ENCODE measurements around the gene ABCA4.

The ABCA4 gene

DNA sequence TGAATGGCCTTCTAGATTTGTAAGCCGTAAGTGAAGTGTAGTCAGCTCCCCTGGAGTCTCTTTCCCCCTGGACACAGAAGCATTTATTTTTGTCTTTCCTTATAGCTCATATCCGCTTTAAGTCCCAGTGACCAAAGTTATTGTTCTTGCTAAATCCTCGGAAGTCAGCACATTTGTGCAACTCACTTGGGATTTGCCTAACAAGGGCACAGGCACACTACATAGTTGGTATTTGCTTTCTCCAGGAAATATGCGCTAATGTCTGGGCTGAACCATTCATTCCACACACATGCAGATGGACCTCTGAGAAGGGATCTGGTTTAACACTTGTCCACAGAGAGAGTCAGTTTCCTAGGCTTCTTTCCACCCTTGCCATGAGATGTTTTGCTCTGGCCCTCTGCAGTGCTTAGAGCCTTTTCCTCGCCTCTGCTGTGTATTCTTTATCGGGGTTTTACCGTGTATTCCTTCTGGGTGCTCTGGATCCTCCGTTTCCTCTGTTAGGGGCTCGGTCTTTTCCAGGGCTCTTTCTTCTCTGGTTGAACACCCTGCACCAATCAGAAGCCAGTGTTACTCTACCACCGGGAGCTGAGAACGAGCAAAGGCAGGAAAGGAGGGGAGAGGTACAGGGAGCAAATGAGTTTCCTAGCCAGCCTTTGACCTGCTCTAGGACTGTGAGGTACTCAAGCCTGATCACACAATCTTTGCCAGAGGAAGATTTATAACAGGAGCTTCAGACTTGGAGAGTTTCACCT lies 72.4 kb downstream of the ABCA4 start:
- no peak for ATAC-seq
- TF ChIP-seq, protein P1, sequence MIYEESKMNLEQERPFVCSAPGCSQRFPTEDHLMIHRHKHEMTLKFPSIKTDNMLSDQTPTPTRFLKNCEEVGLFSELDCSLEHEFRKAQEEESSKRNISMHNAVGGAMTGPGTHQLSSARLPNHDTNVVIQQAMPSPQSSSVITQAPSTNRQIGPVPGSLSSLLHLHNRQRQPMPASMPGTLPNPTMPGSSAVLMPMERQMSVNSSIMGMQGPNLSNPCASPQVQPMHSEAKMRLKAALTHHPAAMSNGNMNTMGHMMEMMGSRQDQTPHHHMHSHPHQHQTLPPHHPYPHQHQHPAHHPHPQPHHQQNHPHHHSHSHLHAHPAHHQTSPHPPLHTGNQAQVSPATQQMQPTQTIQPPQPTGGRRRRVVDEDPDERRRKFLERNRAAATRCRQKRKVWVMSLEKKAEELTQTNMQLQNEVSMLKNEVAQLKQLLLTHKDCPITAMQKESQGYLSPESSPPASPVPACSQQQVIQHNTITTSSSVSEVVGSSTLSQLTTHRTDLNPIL (CRISPR knock-in tag; IDR thresholded peaks at IDR 0.05; ENCODE audit: low read depth) = no peak
- TF ChIP-seq ZNF8 (CRISPR knock-in tag; IDR thresholded peaks at IDR 0.05) = no peak
- TF ChIP-seq OSR1 (CRISPR knock-in tag; IDR thresholded peaks at IDR 0.05) = no peak
- TF ChIP-seq ZFP30 (CRISPR knock-in tag; IDR thresholded peaks at IDR 0.05) = no peak
- no peak for TF ChIP-seq SNAI2 (CRISPR knock-in tag; IDR thresholded peaks at IDR 0.05)
- no peak for TF ChIP-seq CSRNP3 (CRISPR knock-in tag; IDR thresholded peaks at IDR 0.05)
- no peak for TF ChIP-seq ZNF70 (CRISPR knock-in tag; IDR thresholded peaks at IDR 0.05)
- TF ChIP-seq TOX (CRISPR knock-in tag; IDR thresholded peaks at IDR 0.05; ENCODE audit: borderline replicate concordance) = no peak
- TF ChIP-seq PPARA (CRISPR knock-in tag; IDR thresholded peaks at IDR 0.05; ENCODE audit: borderline replicate concordance) = no peak
- TF ChIP-seq, protein P2, sequence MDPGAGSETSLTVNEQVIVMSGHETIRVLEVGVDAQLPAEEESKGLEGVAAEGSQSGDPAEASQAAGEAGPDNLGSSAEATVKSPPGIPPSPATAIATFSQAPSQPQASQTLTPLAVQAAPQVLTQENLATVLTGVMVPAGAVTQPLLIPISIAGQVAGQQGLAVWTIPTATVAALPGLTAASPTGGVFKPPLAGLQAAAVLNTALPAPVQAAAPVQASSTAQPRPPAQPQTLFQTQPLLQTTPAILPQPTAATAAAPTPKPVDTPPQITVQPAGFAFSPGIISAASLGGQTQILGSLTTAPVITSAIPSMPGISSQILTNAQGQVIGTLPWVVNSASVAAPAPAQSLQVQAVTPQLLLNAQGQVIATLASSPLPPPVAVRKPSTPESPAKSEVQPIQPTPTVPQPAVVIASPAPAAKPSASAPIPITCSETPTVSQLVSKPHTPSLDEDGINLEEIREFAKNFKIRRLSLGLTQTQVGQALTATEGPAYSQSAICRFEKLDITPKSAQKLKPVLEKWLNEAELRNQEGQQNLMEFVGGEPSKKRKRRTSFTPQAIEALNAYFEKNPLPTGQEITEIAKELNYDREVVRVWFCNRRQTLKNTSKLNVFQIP (CRISPR knock-in tag; IDR thresholded peaks at IDR 0.05; ENCODE audit: borderline replicate concordance, low read depth) = no peak
- TF ChIP-seq RARB (CRISPR knock-in tag; IDR thresholded peaks at IDR 0.05) = no peak
- TF ChIP-seq ZNF565 (CRISPR knock-in tag; conservative IDR thresholded peaks at IDR 0.05; ENCODE audit: low read depth) = no peak
- TF ChIP-seq, protein P3, sequence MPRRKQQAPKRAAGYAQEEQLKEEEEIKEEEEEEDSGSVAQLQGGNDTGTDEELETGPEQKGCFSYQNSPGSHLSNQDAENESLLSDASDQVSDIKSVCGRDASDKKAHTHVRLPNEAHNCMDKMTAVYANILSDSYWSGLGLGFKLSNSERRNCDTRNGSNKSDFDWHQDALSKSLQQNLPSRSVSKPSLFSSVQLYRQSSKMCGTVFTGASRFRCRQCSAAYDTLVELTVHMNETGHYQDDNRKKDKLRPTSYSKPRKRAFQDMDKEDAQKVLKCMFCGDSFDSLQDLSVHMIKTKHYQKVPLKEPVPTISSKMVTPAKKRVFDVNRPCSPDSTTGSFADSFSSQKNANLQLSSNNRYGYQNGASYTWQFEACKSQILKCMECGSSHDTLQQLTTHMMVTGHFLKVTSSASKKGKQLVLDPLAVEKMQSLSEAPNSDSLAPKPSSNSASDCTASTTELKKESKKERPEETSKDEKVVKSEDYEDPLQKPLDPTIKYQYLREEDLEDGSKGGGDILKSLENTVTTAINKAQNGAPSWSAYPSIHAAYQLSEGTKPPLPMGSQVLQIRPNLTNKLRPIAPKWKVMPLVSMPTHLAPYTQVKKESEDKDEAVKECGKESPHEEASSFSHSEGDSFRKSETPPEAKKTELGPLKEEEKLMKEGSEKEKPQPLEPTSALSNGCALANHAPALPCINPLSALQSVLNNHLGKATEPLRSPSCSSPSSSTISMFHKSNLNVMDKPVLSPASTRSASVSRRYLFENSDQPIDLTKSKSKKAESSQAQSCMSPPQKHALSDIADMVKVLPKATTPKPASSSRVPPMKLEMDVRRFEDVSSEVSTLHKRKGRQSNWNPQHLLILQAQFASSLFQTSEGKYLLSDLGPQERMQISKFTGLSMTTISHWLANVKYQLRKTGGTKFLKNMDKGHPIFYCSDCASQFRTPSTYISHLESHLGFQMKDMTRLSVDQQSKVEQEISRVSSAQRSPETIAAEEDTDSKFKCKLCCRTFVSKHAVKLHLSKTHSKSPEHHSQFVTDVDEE (CRISPR knock-in tag; IDR thresholded peaks at IDR 0.05) = no peak
- TF ChIP-seq TCF4 (CRISPR knock-in tag; IDR thresholded peaks at IDR 0.05; ENCODE audit: borderline replicate concordance) = no peak
- no peak for TF ChIP-seq GLIS3 (CRISPR knock-in tag; IDR thresholded peaks at IDR 0.05)
- TF ChIP-seq, protein P4, sequence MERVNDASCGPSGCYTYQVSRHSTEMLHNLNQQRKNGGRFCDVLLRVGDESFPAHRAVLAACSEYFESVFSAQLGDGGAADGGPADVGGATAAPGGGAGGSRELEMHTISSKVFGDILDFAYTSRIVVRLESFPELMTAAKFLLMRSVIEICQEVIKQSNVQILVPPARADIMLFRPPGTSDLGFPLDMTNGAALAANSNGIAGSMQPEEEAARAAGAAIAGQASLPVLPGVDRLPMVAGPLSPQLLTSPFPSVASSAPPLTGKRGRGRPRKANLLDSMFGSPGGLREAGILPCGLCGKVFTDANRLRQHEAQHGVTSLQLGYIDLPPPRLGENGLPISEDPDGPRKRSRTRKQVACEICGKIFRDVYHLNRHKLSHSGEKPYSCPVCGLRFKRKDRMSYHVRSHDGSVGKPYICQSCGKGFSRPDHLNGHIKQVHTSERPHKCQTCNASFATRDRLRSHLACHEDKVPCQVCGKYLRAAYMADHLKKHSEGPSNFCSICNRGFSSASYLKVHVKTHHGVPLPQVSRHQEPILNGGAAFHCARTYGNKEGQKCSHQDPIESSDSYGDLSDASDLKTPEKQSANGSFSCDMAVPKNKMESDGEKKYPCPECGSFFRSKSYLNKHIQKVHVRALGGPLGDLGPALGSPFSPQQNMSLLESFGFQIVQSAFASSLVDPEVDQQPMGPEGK (CRISPR knock-in tag; IDR thresholded peaks at IDR 0.05; ENCODE audit: borderline replicate concordance) = no peak

GRCh38 chr1:94047949-94048348 lies 73.0 kb downstream of the ABCA4 start:
- TF ChIP-seq CSRNP3 (CRISPR knock-in tag; IDR thresholded peaks at IDR 0.05) = no peak
- no peak for TF ChIP-seq RARB (CRISPR knock-in tag; IDR thresholded peaks at IDR 0.05)
- no peak for ATAC-seq

- ATAC-seq = peak; percentile 92
- TF ChIP-seq ISL1 (CRISPR knock-in tag; IDR thresholded peaks at IDR 0.05) = peak; percentile 81
- peak; percentile 67; the same call in 1 of the 2 replicates for TF ChIP-seq CSDC2 (CRISPR knock-in tag; IDR thresholded peaks at IDR 0.05)
- no peak for TF ChIP-seq PPARA (CRISPR knock-in tag; IDR thresholded peaks at IDR 0.05; ENCODE audit: borderline replicate concordance)
- peak; percentile 53 for TF ChIP-seq TCF4 (CRISPR knock-in tag; IDR thresholded peaks at IDR 0.05; ENCODE audit: borderline replicate concordance)
- TF ChIP-seq, protein P4 (CRISPR knock-in tag; IDR thresholded peaks at IDR 0.05; ENCODE audit: borderline replicate concordance) = no peak
- 0 out of 2 replicates have a peak, but pooled peaks have one; percentile 19 for TF ChIP-seq GLIS3 (CRISPR knock-in tag; IDR thresholded peaks at IDR 0.05)
- TF ChIP-seq RARB (CRISPR knock-in tag; IDR thresholded peaks at IDR 0.05) = no peak
- TF ChIP-seq, protein P1 (CRISPR knock-in tag; IDR thresholded peaks at IDR 0.05; ENCODE audit: low read depth) = no peak
- no peak for TF ChIP-seq ZFP30 (CRISPR knock-in tag; IDR thresholded peaks at IDR 0.05)
These were observed 75.4 kb downstream of the ABCA4 start for GRCh38 chr1:94045465-94046056.

Measured in SK-N-SH treated with all-trans-retinoic acid at 6 μM for 48 hours (cell line).